ENCODE measurements around the gene LCN15.
"Not testable (repeated sequence)": the region's sequence is repeated elsewhere in the genome, so short reads cannot be mapped to it uniquely, and the experiment has no call there.

The LCN15 gene

DNA sequence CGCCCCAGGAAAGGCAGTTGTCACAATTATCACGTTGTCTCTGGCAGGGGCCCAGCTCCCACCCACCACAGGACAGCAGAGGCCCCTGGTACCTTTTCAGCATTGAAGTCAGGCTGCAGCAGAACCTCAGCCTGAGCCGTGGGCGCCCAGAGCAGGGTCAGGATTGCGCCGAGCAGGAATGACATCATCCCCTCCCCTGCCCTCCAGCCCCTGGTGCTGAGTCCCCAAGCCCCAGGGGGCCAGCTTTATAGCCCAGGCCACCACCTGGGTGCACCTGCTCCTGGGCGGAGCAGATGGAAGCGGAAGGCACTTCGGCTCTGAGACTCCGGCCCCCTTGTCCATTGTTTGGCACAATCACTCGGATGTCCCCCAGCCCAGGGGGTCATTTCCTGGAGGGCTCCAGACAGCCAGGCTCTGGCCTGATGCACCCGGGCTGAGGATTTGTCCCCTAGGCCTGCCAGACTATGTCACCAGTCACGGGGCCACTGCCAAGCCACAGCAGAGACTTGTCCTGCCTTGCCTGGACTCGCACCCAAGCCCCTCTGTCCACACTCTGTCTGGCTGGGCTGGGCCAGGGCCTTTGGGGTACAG, at the start of gene LCN15:
LCN15 (minus strand) TSS at position 218 of the 591 bp plus-strand sequence; CDS start at position 188, 30 bp downstream.
- no peak for DNase-seq (ENCODE audit: low read depth, low spot score)

GRCh38 chr9:136808806-136809158, 44.5 kb upstream of the LCN15 start:
- DNase-seq (ENCODE audit: low read depth, low spot score), result no peak

DNA sequence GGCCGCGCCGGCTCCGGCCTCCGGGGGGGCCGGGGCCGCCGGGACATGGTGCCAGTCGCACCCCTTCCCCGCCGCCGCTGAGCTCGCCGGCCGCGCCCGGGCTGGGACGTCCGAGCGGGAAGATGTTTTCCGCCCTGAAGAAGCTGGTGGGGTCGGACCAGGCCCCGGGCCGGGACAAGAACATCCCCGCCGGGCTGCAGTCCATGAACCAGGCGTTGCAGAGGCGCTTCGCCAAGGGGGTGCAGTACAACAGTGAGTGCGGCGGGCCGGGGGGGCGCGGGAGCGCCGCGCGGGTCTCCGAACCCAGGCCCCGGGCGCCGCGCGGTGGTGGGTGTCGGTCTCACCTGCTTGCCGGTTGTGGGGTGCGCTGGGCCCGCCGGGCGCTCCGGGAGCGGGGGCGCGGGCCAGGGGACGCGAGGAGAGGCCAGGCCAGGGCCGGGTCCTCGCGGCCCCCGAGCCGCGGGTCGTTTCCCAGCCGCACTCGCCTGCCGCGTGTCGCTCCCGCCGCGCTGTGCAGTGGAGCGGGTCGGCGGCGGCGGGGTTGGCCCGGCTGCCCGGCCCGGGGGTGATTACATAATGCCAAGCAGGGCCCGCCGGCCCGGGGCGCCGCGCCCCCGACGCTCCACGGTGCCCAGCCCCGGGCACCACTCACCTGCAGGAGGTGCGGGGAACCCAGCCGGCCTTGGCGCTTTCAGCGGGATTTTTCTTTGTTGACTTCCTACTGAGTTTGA, 43.9 kb upstream of the LCN15 start:
- no peak for DNase-seq (ENCODE audit: low read depth, low spot score)

DNA sequence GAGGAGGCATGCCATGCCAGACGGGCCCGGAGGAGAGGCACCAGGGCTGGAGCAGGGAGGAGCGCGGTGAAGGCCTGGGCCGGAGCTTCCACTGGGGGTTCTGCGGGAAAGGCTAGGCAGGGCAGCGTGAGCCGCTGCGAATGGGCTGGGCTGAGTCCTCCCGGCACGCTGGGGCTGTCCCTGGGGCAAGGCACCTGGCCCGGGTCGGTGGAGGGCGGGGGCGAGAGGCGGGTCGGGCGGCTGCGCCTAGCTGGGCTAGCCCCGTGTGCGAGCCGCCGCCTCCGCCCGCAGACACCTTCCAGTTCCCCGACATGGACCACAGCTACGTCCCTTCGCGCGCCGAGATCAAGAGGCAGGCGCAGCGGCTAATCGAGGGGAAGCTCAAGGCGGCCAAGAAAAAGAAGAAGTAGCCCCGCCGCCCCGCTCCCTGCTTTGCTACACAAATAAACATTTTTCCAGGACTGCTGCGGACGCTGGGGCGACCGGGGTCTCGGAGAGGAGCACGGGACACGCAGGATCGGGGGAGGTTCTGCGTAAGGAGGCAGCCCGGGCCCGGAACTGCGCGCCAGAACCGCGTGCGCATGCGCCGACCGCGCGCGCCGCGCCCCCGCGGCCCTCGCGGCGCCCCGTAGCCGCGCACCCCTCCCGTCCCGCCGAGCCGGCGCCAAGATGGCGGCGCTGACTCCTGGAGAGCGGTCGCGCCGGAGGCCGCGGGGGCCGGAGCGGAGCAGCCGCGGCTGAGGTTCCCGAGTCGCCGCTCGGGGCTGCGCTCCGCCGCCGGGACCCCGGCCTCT, 43.2 kb upstream of the LCN15 start, which contains the start of gene RABL6:
RABL6 (plus strand) TSS at position 668 of the 794 bp plus-strand sequence. CDS start 249 bp downstream, outside the sequence.
- DNase-seq (ENCODE audit: low read depth, low spot score), result no peak

DNA sequence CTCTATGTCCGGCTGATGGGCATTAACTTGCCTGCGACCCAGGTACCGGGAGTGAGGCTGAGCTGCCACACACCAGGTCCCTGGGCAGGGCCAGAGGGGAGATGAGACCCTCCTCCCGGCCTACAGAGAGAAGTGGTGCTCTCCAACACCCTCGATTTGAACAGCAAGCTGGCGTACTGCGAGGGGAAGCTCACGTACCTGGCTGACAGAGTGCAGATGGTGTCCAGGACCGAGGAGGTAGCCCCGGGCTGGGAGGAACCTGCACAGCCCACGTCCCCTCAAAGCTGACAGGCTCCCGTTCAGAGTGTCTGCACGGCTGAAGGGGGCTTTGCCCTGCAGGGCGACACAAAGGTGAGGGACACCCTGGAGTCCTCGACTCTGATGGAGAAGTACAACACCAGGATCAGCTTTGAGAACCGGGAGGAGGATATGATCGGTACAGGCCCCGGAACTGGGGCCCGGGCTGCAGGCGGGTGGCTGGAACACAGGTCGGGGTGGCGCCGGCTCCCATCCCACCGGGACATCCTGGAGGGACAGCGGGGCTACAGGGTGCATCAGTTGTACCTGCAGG, 42.4 kb upstream of the LCN15 start:
- no peak for DNase-seq (ENCODE audit: low read depth, low spot score)

DNA sequence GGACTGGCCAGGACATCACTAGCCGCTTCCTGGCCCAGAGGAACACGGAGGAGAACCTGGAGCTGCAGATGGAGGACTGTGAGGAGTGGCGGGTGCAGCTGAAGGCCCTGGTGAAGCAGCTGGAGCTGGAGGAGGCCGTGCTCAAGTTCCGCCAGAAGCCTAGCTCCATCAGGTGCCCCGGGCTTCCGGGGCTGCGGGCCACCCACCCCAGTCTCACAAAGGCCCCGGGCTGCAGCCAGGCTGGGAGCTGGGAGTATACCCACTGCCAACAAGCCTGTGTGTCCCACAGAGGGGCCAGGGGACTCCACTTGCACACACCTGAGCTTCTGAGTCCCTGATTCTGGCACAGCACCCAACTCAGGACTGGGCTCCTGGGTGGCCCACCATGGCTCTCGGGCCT, 41.7 kb upstream of the LCN15 start:
- no peak for DNase-seq (ENCODE audit: low read depth, low spot score)

- no peak for DNase-seq (ENCODE audit: low read depth, low spot score)
These were observed 41.0 kb upstream of the LCN15 start for GRCh38 chr9:136805207-136805740.

GRCh38 chr9:136804509-136805206, 40.3 kb upstream of the LCN15 start:
- no peak for DNase-seq (ENCODE audit: low read depth, low spot score)

DNA sequence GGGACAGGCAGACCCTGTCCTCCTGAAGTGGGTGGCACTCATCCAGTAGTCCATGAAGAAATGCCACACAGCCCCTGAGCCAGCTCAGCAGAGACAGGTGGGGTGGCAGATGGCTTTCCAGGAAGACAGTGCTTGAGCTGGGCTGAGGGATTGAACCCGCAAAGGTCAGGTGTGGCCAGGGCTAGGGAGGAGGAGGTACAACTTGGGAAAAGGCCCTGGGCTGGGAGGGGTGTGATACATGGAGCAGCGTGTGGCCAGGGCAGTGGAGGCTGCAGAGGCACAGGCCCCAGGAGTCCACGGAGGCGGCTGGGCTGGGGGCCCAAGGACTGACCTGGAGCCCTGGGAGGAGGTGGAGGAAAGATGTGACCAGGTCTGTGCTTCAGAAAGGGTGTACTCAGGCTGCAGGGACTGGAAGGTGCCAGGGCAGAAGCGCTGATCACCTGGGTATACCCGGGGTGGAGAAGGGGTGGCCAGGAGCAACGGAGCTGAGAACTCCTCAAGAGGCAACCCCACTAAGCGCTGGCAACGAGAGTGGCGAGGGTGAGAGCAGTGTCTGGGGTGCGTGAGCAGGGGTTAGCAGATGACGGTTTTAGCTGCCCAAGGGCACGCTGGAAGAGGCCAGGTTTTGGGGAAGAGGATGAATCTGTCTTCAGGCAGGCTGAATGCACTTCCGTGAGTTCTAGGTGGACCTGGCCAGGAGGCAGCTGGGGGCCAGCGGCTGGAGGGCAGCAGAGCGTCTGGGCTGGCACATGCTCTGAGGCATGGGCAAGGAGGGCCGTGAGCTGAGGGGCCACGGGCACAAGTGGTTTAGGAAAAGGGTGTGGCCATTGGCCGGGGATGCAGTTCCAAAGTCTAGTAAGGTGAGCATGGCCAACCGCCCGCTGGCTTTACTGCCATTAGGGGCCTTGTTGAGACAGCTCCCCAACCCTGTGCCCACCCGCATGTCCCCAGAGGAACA, 39.5 kb upstream of the LCN15 start:
- DNase-seq (ENCODE audit: low read depth, low spot score), result no peak

- DNase-seq (ENCODE audit: low read depth, low spot score), result not testable (repeated sequence)
These were observed 38.8 kb upstream of the LCN15 start for GRCh38 chr9:136803009-136803550.

GRCh38 chr9:136802321-136802720, 38.0 kb upstream of the LCN15 start:
- DNase-seq (ENCODE audit: low read depth, low spot score), result no peak

DNA sequence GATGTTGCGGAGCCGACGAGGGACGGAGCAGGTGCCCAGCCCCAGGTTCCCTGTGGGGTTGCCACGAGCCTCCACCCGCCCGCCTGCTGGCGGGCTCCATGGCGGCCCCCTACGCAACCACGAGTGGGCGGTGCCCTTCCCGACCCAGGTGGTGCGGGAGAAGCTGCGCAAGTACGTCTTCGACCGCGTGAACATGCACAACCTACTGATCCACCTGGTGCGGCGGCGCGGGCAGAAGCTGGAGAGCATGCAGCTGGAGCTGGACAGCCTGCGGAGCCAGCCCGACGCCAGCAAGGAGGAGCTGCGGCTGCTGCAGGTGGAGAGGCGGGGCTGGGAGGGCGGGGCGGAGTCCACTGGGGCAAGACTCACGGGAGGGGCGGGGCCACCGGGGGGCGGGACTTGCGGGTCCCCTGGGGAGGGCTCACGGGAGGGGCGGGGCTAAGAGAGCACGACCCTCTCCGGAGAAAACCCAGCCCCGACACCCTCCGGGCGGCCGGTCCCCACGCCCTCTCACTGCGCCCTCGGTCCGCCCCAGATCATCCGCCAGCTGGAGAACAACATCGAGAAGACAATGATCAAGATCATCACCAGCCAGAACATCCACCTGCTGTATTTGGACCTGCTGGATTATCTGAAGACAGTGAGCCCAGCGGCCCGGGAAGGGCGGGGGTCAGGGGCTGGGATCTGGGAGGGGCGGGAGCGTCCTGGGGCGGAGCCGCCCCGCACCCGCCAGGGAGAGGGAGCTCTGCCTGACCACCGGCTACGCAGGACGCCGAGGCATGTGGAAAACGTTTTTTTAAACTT, 35.7 kb upstream of the LCN15 start:
- DNase-seq (ENCODE audit: low read depth, low spot score), result no peak

DNA sequence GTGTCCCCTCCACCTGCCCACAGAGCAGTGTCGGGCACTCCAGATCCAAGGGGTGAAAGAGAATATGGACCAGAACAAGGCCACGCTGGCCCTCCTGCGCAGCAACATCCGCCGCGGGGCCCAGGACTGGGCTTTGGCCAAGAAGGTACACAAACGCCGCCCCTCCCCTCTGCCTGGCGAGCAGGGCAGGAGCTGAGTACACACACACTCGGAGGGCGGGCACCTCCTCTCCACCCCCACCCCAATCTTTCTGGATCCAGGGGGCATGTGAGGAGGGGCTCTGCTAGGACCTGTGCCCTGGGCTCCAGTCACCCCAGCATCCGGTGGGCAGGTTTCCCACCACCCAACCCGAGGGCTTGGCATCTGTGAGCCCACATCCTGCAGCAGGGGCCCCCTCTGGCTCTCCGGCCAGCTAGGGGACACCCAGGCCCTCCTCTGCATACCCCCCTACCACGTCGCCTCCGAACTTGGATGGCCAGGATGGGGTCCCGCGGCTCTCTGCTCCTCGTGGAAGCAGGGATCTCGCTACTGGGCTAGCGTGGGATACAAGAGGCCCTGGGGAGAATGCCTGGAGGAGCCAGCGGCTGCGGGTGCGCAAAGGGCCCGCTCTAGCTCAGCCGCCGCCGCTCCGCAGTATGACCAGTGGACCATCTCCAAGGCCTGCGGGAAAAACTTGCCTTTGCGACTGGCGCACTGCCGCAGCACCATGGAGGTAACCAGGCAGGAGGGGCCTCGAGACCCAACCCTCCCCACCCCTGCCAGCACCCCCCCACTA, 34.9 kb upstream of the LCN15 start:
- no peak for DNase-seq (ENCODE audit: low read depth, low spot score)

DNA sequence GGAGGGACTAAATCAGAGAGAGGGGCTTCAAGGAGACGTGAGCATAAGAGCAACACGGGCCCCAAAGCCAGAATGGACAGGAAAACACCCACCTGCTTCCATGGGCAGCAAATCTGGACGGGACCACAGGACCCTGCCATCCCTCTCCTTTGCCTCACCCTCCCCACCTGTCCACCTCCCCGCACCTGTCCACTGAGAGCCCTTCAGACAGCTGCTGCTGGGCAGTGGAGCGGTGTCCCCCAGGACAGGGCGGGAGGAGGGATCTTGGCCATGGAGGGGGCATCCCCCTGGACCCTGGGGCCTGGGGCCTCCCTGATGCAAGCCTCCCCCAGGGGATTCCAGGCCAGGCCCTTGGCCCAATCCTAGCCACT, 34.4 kb upstream of the LCN15 start:
- DNase-seq (ENCODE audit: low read depth, low spot score), result no peak

DNA sequence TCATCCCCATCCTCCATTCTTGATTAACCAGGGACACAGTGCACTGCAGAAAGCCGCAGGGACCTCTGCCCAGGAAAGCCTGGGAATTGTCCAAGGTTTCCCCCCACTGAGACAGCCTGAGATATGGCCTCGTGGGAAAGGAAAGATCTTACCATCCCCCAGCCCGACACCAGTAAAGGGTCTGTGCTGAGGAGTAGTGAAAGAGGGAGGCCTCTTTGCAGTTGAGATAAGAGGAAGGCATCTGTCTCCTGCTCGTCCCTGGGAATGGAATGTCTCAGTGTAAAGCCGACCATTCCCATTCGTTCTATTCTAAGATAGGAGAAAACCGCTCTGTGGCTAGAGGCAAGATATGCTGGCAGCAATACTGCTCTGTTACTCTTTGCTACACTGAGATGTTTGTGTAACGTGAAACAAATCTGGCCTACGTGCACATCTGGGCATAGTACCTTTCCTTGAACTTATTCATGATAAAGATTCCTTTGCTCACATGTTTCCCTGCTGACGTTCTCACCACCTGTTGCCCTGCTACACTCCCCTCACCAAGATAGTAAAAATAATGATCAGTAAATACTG, 32.5 kb upstream of the LCN15 start:
- DNase-seq (ENCODE audit: low read depth, low spot score), result not testable (repeated sequence)

GRCh38 chr9:136796238-136796774, 32.0 kb upstream of the LCN15 start, which contains the start of gene CCDC183:
Gene CCDC183 (plus strand): TSS chr9:136796338. CDS start chr9:136796398, 60 bp downstream.
- no peak for DNase-seq (ENCODE audit: low read depth, low spot score)

DNA sequence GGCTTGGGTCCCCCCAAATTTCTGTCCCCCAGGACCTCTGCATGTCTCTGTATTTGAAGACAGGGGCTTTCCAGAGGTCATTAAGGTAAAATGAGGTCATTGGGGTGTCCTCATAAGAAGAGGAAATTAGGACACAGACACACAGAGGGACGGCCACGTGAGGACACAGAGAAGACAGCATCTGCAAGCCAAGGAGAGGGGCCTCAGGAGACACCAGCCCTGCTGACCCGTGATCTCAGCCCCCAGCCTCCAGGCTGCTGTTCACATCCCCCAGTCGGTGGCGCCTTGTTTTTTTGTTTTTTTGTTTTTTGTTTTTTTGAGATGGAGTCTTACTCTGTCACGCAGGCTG, 30.7 kb upstream of the LCN15 start:
- DNase-seq (ENCODE audit: low read depth, low spot score), result no peak
